ENCODE data around the gene ANKRD52. TPM values are rescaled to one million over a fixed set of nuclear protein-coding genes. Genes with fewer than 3 reads are reported as not detected.

The ANKRD52 gene
- total and polyA plus RNA-seq, 2 of the 8 experiments (the other 6 are each of a cell fraction or from before 2014, with no cell fraction given): 14.0 to 36.3 TPM

DNA sequence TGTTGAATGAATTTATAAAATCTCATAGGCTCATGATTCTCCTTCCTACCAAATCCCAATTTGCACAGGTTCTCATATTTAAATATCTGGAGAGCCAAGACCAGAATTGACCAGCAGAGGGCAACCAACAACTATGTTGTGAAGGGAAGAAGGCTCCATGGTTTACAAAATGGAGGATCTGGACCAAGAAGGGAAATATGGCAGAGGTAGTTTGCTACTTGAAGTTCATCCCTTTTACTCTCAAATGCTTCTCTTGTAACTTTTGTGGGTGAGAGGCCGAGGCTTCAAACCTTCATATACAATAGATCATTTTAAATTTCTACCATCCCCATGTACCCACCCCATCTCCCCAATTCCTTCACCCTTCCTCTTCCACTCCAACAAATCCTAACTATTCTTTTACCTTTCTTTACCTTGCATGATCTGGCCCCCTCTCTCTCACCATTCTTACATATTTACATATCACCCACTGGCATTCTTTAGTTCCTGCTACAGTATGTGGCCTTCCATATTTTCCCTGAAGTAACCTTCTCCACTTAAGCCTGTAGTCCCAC lies 65.1 kb downstream of the ANKRD52 start (continued):
- TF ChIP-seq RBBP5 (IDR thresholded peaks at IDR 0.05; ENCODE audit: borderline replicate concordance, low read depth, low read length): no peak

All from H1 (cell line).